ENCODE measurements around the gene LRCH1.

The LRCH1 gene

GRCh38 chr13:46615888-46616531, 63.0 kb downstream of the LRCH1 start:
- peak; percentile 21 for DNase-seq (ENCODE audit: low spot score)

- DNase-seq (ENCODE audit: low spot score), result no peak
These were observed 64.3 kb downstream of the LRCH1 start for GRCh38 chr13:46617229-46617721.

GRCh38 chr13:46617885-46618284, 64.9 kb downstream of the LRCH1 start:
- no peak for DNase-seq (ENCODE audit: low spot score)

- no peak for DNase-seq (ENCODE audit: low spot score)
These were observed 65.8 kb downstream of the LRCH1 start for GRCh38 chr13:46618694-46619254.

GRCh38 chr13:46620029-46620428, 67.1 kb downstream of the LRCH1 start:
- no peak for DNase-seq (ENCODE audit: low spot score)

GRCh38 chr13:46620471-46620870, 67.5 kb downstream of the LRCH1 start:
- DNase-seq (ENCODE audit: low spot score), result no peak

- no peak for DNase-seq (ENCODE audit: low spot score)
These were observed 68.2 kb downstream of the LRCH1 start for GRCh38 chr13:46621133-46621532.

- DNase-seq (ENCODE audit: low spot score), result no peak
These were observed 69.0 kb downstream of the LRCH1 start for GRCh38 chr13:46621792-46622629.

GRCh38 chr13:46622630-46623256, 69.8 kb downstream of the LRCH1 start:
- peak; percentile 34 for DNase-seq (ENCODE audit: low spot score)

GRCh38 chr13:46624353-46624752, 71.4 kb downstream of the LRCH1 start:
- no peak for DNase-seq (ENCODE audit: low spot score)

- no peak for DNase-seq (ENCODE audit: low spot score)
These were observed 71.9 kb downstream of the LRCH1 start for GRCh38 chr13:46624821-46625220.

- no peak for DNase-seq (ENCODE audit: low spot score)
These were observed 74.5 kb downstream of the LRCH1 start for GRCh38 chr13:46627462-46627861.

GRCh38 chr13:46628622-46629365, 75.8 kb downstream of the LRCH1 start:
- no peak for DNase-seq (ENCODE audit: low spot score)

- DNase-seq (ENCODE audit: low spot score), result no peak
These were observed 76.9 kb downstream of the LRCH1 start for GRCh38 chr13:46629811-46630413.

GRCh38 chr13:46630431-46631178, 77.6 kb downstream of the LRCH1 start:
- no peak for DNase-seq (ENCODE audit: low spot score)

GRCh38 chr13:46631179-46631542, 78.2 kb downstream of the LRCH1 start:
- DNase-seq (ENCODE audit: low spot score), result no peak

GRCh38 chr13:46632176-46632575, 79.2 kb downstream of the LRCH1 start:
- DNase-seq (ENCODE audit: low spot score), result no peak

- DNase-seq (ENCODE audit: low spot score), result peak; percentile 68
These were observed 80.4 kb downstream of the LRCH1 start for GRCh38 chr13:46633416-46633815.

- DNase-seq (ENCODE audit: low spot score), result no peak
These were observed 83.5 kb downstream of the LRCH1 start for GRCh38 chr13:46636451-46636850.

- DNase-seq (ENCODE audit: low spot score), result no peak
These were observed 84.2 kb downstream of the LRCH1 start for GRCh38 chr13:46637213-46637612.

- DNase-seq (ENCODE audit: low spot score), result no peak
These were observed 85.3 kb downstream of the LRCH1 start for GRCh38 chr13:46638262-46638661.

Measured in hepatic stellate cell (primary cell).